ENCODE data around the gene PIH1D1. TPM values are rescaled to one million over a fixed set of nuclear protein-coding genes. Genes with fewer than 3 reads are reported as not detected.

The PIH1D1 gene
- total RNA-seq, 1 donor from 2014 or later: 133 TPM

GRCh38 chr19:49453013-49453756, 1.6 kb upstream of the PIH1D1 start, which contains the start of gene ALDH16A1:
Gene ALDH16A1, plus strand, starts transcription at chr19:49453225. Its CDS starts 107 bp downstream, at chr19:49453332.
- peaks cover 26% of the 10 kb centered on the region for H3K4me1 Mint-ChIP-seq
- peaks cover 5% of the 10 kb centered on the region for H4K20me1 ChIP-seq (ENCODE audit: low read depth)
- peak within 1 kb of the TSS; percentile 84 for H3K9ac ChIP-seq
- peaks cover 8% of the 10 kb centered on the region for H3K27me3 Mint-ChIP-seq (ENCODE audit: insufficient read depth, low read depth)
- peak within 1 kb of the TSS; percentile 72 for H3K4me3 ChIP-seq
- peak; percentile 99 for DNase-seq (ENCODE audit: low spot score)
- H3K36me3 ChIP-seq: no peaks in the 10 kb centered on the region
- peak within 1 kb of the TSS; percentile 80 for H3K27ac ChIP-seq
- H3K4me2 ChIP-seq: peak within 1 kb of the TSS; percentile 91
- H3K27ac Mint-ChIP-seq: peak within 1 kb of the TSS; percentile 98
- no peaks in the 10 kb centered on the region for H3K27me3 ChIP-seq
- H3K9me3 Mint-ChIP-seq: no peaks in the 10 kb centered on the region
- H3K79me2 ChIP-seq (ENCODE audit: low read depth): peaks cover 42% of the 10 kb centered on the region
- H3K4me3 Mint-ChIP-seq: peak within 1 kb of the TSS; percentile 97
- H2AFZ ChIP-seq (replicated peaks): peak within 1 kb of the TSS; percentile 55
- H3K36me3 Mint-ChIP-seq: peaks cover 13% of the 10 kb centered on the region
- peaks cover 11% of the 10 kb centered on the region for H3K4me1 ChIP-seq
- no peak for TF ChIP-seq EZH2phosphoT487 (IDR thresholded peaks at IDR 0.05)
- no peak for TF ChIP-seq EZH2 (IDR thresholded peaks at IDR 0.05)
- H3F3A ChIP-seq (ENCODE audit: low read depth): peaks cover 32% of the 10 kb centered on the region
- no peaks in the 10 kb centered on the region for H3K9me3 ChIP-seq (ENCODE audit: low read depth)

GRCh38 chr19:49450405-49450804, 1.2 kb downstream of the PIH1D1 start:
- Histone ChIP-seq H3K4me2 (peak overlapping the region; percentile 92), H3K4me3 (peak overlapping the region; percentile 89), H3F3A (ENCODE audit: low read depth) (peaks cover 47% of the 10 kb centered on the region), H3K27me3 (no peaks in the 10 kb centered on the region), H3K79me2 (ENCODE audit: low read depth) (peaks cover 42% of the 10 kb centered on the region), H4K20me1 (ENCODE audit: low read depth) (peaks cover 5% of the 10 kb centered on the region), H3K27ac (no peak overlapping the region), H3K9ac (no peak overlapping the region), H3K9me3 (ENCODE audit: low read depth) (no peaks in the 10 kb centered on the region), H2AFZ (replicated peaks) (no peak overlapping the region), H3K4me1 (peaks cover 11% of the 10 kb centered on the region), H3K36me3 (no peaks in the 10 kb centered on the region)
- no peak for TF ChIP-seq EZH2phosphoT487 (IDR thresholded peaks at IDR 0.05)
- TF ChIP-seq CTCF (IDR thresholded peaks at IDR 0.05): no peak
- TF ChIP-seq EZH2 (IDR thresholded peaks at IDR 0.05): no peak
- H3K9me3 Mint-ChIP-seq: no peaks in the 10 kb centered on the region
- H3K27me3 Mint-ChIP-seq (ENCODE audit: insufficient read depth, low read depth): peaks cover 9% of the 10 kb centered on the region
- H3K4me1 Mint-ChIP-seq: peaks cover 26% of the 10 kb centered on the region
- H3K36me3 Mint-ChIP-seq: peaks cover 12% of the 10 kb centered on the region
- H3K4me3 Mint-ChIP-seq: peak overlapping the region; percentile 97
- no peak for DNase-seq (ENCODE audit: low spot score)
- no peak overlapping the region for H3K27ac Mint-ChIP-seq

- H3K9ac ChIP-seq: no peak overlapping the region
- no peak overlapping the region for H3K4me3 ChIP-seq
- H3K4me3 Mint-ChIP-seq: peak overlapping the region; percentile 52
- no peaks in the 10 kb centered on the region for H3K36me3 ChIP-seq
- TF ChIP-seq CTCF (IDR thresholded peaks at IDR 0.05) (no peak), EZH2 (IDR thresholded peaks at IDR 0.05) (no peak), EZH2phosphoT487 (IDR thresholded peaks at IDR 0.05) (no peak)
- no peak overlapping the region for H2AFZ ChIP-seq (replicated peaks)
- no peaks in the 10 kb centered on the region for H3K9me3 Mint-ChIP-seq
- no peak overlapping the region for H3K27ac ChIP-seq
- peaks cover 26% of the 10 kb centered on the region for H3K79me2 ChIP-seq (ENCODE audit: low read depth)
- peaks cover 12% of the 10 kb centered on the region for H3K36me3 Mint-ChIP-seq
- no peaks in the 10 kb centered on the region for H3K9me3 ChIP-seq (ENCODE audit: low read depth)
- no peak for DNase-seq (ENCODE audit: low spot score)
- H3F3A ChIP-seq (ENCODE audit: low read depth): peaks cover 49% of the 10 kb centered on the region
- peaks cover 23% of the 10 kb centered on the region for H3K4me1 Mint-ChIP-seq
- H3K27me3 Mint-ChIP-seq (ENCODE audit: insufficient read depth, low read depth): peaks cover 16% of the 10 kb centered on the region
- H3K27ac Mint-ChIP-seq: no peak overlapping the region
- peaks cover 5% of the 10 kb centered on the region for H3K4me1 ChIP-seq
- H4K20me1 ChIP-seq (ENCODE audit: low read depth): peaks cover 5% of the 10 kb centered on the region
- H3K4me2 ChIP-seq: no peak overlapping the region
- H3K27me3 ChIP-seq: no peaks in the 10 kb centered on the region
Measured at GRCh38 chr19:49448432-49448786, 3.2 kb downstream of the PIH1D1 start.
